Measurements from ENCODE around the gene PCIF1.

PCIF1 gene

GRCh38 chr20:45904583-45905504, 29.6 kb upstream of the PCIF1 start:
- DNase-seq, result no peak

GRCh38 chr20:45905505-45906079, 28.9 kb upstream of the PCIF1 start:
- no peak for DNase-seq

- DNase-seq, result no peak
Measured at GRCh38 chr20:45907219-45907948, 27.1 kb upstream of the PCIF1 start.

DNA sequence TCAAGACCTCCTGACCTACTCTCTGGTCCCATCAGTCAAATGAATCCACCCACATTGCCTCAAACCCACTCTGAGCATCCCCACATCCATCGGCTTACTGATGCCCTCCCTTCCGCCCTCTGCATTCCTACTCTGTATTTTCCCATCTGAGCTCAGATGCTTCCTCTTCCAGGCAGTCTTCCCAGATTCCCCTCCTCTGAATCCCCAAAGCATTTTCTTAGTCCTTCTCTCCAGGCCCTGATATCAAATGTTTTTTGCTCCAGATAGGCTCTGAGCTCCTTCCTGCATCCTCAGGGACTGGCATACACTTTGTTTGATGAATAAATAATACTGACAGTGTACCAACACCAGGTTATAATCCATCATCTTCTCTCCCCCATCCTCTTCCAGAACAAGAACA, 26.4 kb upstream of the PCIF1 start:
- DNase-seq, result no peak

- DNase-seq, result no peak
Measured at GRCh38 chr20:45909336-45909808, 25.1 kb upstream of the PCIF1 start.

DNA sequence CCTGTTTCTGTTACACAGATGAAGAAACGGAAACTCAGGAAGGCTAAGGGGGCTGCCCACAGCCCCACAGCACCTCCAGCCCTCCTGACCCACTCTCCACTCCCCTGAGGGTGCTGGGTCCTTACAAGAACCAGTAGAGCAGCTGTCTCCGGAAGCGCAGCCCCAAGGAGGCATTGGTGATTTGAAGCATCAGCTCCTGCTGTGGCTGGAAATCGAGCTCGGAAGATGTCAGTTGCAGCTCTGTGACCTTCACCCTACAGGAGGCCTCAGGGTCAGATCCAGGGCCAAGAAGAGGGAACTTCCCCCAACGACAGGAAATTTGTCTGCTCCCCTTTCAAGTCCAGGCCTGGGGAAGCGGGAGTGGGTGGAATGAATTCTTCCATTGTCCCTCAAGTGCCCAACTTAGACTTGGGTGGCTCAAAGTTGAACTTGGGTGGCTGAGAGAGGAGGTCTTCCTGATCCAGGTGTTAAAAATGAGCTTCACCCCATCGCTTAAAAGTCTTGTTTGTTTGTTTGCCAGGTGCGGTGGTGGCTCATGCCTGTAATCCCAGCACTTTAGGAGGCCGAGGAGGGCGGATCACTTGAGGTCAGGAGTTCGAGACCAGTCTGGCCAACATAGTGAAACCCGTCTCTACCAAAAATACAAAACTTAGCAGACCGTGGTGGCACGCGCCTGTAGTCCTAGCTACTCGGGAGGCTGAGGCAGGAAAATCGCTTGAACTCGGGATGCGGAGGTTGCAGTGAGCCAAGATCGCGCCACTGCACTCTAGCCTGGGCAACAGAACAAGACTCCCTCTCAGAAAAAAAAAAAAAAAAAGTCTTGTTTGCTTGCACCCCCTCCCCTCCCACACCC, 24.4 kb upstream of the PCIF1 start:
- DNase-seq, result no peak

DNA sequence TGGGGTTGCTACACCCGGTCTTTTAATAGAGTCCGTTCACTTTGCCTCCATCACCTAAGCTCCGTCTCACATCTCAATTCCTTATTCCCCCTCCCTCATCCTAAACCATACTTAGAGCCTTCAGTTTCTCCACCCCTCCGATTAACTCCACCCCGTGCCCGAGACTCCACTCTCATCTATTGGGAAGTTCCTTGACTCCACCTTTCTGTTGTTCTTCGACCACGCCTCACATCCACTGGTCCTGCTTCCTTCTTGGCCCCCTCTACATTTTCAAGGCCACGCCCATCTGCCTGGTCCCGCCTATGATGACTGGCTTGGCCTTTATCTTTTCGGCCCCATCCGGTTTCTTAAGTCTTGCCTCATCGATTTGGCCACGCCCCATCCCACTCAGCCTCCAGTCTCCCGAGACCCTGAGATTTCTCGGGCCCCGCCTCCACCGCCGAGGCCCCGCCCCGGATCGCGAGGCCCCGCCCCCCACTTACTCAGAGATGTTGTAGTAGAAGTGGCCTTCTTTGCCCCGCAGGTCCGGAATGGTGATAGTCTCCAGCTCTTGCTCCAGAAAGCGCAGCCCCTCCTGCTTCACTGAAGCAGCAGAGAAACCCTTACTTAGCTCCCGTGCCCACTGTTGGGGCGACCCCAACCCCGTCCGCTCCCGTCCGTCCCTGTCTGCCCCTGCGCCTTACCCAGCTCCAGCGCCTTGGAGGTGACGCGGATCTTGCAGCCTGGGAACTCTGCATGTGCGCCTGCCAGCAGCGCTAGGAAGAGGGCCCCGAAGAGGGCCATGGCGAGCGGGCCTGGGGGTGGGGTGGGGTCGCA, 23.6 kb upstream of the PCIF1 start:
- DNase-seq, result peak; percentile 97

DNA sequence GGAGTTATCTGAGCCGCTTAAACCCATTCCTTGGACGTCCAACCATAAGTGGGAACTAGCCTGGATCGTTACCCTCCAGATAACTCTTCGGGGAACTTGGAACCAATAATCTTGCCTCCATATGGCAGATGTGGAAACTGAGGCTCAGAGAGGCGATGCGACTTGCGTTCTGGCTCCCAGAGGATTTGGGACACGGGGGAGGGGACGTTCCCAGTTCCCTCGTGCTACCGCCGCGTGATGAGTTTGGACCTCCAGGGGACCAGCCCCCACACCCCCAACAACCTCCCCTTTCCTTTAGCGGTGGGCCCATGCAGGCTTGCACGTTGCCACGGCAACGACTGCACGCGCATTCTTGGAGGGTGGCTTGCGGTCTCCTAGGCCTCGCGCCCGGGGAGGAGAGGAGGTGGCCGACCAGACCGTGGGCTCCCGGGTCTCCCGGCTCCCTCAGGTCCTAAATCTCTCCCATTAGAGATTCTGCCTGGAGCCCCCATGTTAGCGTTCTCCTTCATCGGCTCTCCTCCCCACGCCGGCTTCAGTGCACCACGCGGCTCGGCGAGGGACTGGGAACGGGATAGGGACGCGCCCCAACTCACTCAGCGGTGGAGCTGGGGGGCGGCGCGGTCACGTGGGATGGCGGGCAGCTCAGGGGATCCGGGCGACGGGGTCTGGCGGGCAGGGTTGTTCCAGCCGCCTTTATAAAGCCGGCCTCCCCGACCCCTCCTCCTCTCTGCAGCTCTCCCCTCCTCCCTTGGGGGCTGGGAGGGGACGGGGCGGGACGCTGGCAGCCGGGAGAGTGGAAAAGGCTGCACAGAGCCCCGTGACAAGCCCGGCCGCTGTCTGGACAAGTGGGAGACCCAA, 22.8 kb upstream of the PCIF1 start, which contains the start of gene PLTP:
Gene PLTP, minus strand, starts transcription at position 670 of the 858 bp plus-strand sequence. CDS start 703 bp downstream, outside the sequence.
- peak; percentile 29 for DNase-seq

- DNase-seq, result no peak
Measured at GRCh38 chr20:45912344-45912682, 22.2 kb upstream of the PCIF1 start.

DNA sequence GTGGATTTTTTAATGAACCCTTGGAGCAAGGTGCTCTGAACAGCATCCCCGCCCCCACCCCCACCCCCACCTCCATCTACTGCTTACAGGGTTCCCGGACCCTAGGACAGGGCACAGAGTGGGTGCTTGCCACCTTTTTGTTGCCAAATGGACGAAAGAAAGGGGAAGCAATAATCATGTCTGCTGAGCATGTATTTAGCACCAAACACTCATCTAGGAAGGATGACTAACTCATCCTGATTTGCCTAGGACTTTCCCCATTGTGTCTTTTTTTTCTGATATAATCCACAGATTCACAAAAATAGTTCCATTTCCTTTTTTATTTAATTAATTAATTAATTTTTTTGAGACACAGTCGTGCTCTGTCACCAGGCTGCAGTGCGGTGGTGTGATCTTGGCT, 21.4 kb upstream of the PCIF1 start:
- DNase-seq, result no peak

GRCh38 chr20:45917790-45918141, 16.7 kb upstream of the PCIF1 start:
- DNase-seq, result no peak

GRCh38 chr20:45918182-45918737, 16.2 kb upstream of the PCIF1 start:
- DNase-seq, result no peak

DNA sequence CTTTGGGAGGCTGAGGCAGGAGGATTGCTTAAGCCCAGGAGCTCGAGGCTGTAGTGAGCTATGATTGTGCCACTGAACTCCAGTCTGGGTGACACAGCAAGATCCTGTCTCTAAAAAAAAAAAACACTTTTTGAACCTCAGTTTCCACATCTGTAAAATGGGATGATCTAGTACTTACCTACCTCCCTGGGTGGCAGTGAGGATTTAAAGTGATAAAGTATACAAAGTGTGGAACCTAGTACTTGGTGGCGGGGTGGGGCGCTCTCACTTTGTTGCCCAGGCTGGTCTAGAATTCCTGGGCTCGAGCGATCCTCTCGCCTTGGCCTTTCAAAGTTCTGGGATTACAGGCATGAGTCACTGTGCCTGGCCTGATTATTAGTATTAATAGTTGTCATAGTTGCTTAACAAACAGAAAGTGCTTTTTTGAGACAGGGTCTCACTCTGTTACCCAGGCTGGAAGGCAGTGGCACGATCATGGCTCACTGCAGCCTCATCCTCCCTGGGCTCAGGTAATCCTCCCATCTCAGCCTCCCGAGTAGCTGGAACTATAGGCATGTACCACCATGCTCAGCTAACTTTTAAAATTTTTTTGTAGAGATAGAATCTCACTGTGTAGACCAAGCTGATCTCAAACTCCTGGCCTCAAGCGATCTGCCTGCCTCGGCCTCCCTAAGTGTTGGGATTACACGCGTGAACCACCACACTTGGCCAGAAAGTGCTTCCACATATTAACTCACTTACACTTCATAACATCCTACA, 15.5 kb upstream of the PCIF1 start:
- no peak for DNase-seq

GRCh38 chr20:45919542-45920399, 14.7 kb upstream of the PCIF1 start:
- no peak for DNase-seq

- DNase-seq, result no peak
Measured at GRCh38 chr20:45920462-45921336, 13.8 kb upstream of the PCIF1 start.

GRCh38 chr20:45921337-45922189, 12.9 kb upstream of the PCIF1 start:
- no peak for DNase-seq
